GM19455 (cell line): ENCODE data around the gene NTSR1.

ENCODE experiments used
- ATAC-seq: cut with Tn5 transposase; IDR thresholded peaks from one replicate; pipeline ENCODE4 v1.9.1; 2021; ENCODE audit not compliant: unreplicated experiment

The NTSR1 gene

GRCh38 chr20:62782149-62782892 is 73.7 kb downstream of the NTSR1 start:
- no peak for ATAC-seq

- no peak for ATAC-seq
Measured at GRCh38 chr20:62782893-62783278, 74.2 kb downstream of the NTSR1 start.

- ATAC-seq, result no peak
Measured at GRCh38 chr20:62784497-62784896, 75.9 kb downstream of the NTSR1 start.

GRCh38 chr20:62785393-62785792 is 76.8 kb downstream of the NTSR1 start:
- ATAC-seq, result no peak

DNA sequence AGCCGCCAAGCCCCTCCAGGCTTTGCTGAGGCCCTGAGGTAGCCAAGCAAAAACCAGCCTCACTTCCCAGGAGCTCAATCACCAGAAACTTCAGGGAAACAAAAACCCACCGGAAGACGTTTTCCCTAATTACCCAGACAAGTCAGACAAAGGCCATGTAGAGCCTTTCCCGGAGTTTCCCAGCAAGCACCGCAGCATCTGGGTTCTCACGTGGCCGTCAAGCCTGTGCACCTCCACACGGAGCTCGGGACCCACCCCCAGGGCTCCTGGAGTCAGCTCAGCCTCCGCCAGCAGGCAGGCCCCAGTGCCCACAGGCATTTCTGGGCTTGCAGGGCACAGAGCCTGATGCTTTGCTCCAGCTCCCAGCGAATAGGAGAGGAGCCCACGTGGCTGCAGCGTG is 77.5 kb downstream of the NTSR1 start:
- no peak for ATAC-seq

DNA sequence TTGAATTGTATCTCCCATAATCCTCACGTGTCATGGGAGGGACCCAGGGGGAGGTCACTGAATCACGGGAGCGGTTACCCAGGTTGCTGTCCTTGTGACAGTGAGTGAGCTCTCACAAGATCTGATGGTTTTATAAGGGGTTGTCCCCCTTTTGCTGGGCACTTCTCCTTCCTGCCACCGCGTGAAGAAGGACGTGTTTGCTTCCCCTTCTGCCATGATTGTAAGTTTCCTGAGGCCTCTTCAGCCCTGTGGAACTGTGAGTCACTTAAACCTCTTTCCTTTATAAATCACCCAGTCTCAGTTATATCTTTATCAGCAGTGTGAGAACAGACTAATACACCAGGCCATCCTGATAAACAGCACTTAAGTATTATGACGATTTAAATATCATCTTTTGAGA is 78.7 kb downstream of the NTSR1 start:
- no peak for ATAC-seq

- ATAC-seq, result no peak
Measured at GRCh38 chr20:62787866-62788265, 79.2 kb downstream of the NTSR1 start.

DNA sequence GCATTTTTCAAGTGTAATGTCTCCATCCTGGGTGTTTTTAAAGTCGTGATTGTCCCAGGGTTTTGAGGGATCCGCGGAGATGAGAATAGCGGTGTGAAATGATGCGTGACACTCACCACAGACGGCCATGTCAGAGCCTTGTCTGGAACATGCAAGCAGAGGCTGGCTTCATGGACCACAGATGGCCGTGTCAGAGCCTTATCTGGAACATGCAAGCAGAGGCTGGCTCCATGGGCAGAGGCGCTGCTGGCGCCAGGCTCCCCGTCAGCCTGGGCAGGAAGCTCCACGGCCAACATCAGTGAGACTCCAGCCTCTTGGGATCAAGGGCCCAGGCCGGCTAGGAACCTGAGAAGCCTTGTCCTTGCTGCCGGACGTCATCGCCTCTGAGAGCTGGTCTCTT is 80.0 kb downstream of the NTSR1 start:
- ATAC-seq, result no peak

DNA sequence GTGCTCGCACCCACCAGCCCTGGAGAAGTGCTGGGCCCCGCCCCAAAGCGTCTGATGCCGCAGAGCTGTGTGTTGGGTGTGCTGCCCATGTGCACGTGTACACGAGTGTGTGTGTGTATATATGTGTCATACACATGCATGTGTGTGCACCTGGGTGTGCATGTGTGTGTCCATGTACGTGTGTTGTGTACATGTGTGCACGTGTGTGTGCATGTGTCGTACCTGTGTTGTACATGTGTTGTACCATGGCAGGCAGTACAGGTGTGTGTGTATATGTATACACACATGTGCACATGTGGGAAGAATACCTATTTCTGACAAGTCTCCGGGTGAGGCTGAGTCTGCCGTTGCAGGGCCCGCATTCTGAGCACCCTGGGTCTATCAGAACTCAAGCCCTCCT is 81.4 kb downstream of the NTSR1 start:
- no peak for ATAC-seq

DNA sequence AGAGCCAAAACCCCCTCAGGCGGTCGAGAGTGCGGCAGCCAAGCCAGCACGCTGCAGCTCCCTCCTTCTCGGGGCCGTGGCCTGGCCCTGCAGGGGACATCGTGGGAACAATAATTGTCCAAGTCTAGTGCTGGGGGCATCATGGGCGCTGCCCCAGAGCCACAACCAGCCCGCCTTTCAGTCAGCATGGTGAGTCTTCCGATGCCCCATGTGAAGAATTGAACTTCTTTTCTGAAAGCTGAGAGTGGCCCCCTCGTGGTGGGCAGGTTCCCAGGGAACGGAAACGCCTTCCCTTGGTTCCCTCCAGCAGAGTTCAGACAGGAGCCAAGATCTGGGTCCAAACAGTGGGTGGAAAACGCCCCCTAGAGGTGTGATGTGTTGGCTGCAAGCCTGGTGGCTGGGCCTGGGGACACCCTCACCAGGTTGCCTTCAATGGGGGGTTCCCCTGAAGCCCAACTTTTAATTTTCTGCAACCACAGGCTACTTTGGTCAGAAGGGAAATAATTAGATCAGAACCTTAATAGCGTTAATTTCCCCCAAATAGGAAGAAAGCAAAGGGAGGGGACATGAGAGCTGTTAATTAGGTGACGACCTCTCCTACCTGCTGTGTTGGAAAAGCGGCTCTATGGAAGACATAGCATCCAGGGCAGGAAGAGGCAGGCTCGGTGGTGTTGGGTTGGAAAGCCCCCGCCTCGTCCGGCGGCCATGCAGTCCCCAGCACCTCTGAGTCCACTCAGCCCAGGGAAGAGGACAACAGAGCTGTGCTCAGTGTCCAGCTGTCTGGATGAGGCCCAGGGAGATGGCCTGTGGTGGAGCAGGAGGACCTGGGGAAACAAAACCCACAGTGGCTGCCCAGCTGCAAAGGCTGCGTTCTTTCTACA is 82.9 kb downstream of the NTSR1 start:
- ATAC-seq, result no peak

DNA sequence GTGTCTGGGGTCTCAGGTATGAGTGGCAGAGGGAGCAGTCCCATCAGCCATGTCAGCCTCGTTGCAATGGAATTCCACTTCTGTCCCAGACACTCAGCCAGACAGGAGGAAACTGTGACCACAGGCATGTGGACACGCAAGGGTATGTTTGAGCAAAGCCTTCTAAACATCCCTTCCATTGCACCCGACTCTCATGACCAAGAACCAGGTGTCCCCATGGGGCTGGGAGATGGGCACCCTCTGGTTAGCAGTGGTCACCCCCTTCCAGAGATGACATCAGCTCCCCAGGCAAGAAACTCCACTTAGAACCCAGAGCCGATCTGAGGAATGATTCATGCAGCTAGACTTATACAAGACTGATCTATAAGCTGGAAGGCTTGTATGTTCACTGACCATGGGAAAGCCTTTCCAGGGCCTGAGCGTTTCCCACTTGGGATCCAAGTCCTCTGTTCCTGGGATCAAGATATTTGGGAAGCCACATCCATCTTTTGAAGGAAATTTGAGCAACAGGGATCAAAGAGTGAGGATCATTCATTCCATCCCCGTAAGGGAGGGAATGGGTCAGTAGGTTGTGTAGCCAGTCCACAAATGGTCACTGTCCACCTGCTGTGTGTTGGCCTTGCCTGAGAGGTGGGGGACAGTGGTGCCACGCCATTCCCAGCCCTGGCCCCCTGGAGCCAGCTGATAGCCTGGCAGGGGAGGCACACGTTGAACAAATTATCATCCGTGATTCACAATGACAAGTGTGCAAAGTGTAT is 83.7 kb downstream of the NTSR1 start:
- ATAC-seq, result no peak

DNA sequence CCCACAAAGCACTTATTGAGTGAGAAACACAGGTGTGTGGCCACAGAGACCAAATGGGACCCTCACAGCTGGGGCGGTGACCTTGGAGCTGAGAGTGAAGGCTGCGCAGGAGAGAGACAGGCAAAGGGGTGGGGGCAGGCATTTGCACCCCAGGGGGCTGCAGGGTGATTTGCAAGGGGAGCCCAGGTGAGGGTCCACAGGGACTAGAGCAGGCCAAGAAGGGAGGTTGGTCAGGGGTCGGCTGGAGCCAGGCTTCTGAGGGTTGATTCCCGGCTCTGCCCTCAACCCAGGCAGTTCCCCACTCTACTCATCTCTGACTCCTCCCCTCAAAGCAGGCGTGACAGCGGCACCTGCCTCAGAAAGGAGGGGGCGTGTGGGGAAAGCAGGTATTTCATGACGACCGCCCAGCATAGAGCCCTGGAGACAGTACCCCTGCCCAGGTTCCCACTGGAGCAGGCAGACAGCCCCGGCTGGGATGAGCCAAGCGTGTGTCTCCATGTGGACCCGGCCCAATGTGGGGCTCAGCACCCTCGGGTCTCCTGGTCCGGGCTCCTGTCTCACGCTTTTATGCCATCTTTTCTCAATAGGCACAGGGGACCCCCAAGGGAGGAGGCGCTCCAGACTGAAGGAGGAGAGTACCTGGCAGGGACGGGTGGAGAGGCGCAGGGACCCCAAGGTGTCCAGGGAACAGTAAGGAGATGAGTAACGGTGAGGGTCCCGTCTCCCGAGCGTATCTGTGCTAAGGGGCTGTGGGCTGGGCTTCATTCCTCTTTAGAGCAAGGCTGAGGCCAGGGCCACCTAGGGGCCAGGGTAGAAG is 84.5 kb downstream of the NTSR1 start:
- ATAC-seq, result no peak

GRCh38 chr20:62793757-62794006 is 85.0 kb downstream of the NTSR1 start:
- no peak for ATAC-seq

DNA sequence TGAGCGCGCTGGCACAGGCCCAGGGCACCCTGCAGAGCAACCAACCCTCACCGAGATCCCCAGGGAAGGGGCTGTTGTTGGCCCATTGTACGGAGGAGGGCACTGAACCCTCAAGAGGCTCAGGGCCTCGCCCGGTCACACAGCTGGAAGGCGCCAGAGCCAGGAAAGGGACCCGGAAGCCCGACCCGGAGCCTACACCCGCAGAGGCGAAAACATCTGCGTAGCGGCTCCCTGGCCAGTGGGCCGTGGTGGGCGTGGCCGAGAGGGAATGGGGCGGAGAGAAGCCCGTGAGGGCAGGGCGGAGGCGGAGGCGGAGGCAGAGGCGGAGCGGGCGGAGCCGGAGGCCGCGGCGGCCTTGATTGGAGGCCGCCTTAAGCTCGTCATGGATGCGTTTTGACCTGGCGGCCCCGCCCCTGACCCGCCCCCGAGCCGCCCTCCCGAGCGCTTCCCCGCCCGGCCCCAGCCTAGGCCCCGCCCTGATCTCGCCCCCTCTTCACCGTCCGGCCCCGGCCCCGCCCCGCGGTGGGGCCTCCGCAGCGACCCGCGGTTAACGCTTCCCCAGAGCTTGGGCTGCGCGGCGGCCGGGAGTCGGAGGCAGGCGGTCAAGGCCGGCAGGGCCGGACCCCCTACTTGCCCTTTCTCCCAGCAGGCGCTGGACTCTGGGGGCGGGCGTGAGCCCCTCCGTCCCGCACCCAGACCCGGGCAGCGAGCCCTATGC is 85.5 kb downstream of the NTSR1 start:
- peak; percentile 68 for ATAC-seq

DNA sequence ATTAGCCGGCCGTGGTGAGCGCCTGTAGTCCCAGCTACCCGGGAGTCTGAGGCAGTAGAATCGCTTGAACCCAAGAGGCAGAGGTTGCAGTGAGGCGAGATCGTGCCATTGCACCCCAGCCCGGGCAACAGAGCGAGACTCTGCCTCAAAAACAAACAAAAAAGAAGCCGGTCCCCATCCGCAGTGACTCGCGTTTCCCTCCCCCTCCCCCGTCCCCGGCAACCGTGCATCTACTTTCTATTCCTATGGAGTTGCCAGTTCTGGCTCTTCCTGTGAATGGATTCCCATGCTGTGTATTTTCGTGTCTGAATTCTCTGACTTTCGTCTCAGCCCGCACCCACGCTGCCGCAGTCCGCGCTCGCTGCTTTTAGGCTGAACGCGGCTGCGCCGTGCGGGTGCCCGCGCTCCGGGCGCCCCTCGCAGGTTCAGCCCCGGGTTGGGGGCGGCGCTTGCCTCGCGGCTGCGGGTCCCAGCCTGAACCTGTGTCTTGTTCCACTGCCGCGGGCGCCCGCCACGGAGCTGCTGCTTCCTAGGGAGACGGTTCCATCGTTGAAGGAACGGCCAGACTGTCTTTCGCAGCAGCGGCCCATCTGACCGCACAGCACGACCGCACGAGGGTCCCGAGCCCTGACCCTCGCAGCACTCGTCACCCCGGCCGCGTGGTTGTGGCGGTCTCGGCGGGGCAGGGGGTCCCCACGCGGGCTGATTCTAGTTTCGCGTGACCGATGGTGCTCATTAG is 86.6 kb downstream of the NTSR1 start:
- ATAC-seq, result no peak

DNA sequence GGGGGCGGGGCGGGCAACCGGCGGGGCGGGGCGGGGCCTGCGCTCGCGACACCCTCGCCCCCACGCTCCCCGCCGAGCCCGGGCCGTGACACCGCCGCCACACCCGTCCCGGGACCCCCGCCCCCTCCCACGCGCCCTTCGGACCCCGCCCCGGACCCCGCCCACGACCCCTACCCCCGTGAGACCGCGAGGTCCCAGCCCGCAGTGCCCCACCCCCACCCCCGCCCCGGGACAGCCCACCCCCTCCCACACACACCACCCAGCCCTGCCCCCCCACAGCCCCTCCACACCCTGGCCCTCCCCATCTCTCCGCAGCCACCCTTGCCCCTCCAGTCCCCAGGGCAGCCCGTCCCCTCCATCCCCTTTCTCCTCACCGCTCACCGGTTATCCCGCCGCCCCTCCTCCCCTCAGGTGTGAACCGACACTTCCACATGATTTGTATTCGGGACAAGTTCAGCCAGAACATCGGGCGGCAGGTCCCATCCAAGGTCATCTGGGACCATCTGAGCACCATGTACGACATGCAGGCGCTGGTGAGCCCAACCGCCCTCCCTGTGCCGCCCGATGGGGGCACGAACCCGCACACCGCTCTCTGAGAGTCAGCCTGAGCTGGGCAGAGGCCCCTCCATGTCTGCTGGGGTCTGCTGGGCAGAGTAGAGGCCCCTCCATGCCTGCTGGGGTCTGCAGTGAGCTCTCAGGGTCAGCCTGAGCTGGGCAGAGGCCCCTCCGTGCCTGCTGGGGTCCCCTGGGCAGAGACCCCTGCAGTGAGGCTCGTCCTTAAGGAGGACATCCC is 88.3 kb downstream of the NTSR1 start:
- peak; percentile 1 for ATAC-seq

GRCh38 chr20:62797671-62798532 is 89.3 kb downstream of the NTSR1 start:
- no peak for ATAC-seq

- ATAC-seq, result no peak
Measured at GRCh38 chr20:62799036-62799435, 90.4 kb downstream of the NTSR1 start.
